ENCODE measurements around the gene TMEM94.
"Not testable (repeated sequence)": the region's sequence is repeated elsewhere in the genome, so short reads cannot be mapped to it uniquely, and the experiment has no call there.

TMEM94 gene

GRCh38 chr17:75456417-75457046 is at the start of gene TMEM94:
Gene TMEM94, plus strand, starts transcription at chr17:75456635. Its CDS starts 15,271 bp downstream, at chr17:75471906.
- peak; percentile 79 for DNase-seq (ENCODE audit: low read depth)

DNA sequence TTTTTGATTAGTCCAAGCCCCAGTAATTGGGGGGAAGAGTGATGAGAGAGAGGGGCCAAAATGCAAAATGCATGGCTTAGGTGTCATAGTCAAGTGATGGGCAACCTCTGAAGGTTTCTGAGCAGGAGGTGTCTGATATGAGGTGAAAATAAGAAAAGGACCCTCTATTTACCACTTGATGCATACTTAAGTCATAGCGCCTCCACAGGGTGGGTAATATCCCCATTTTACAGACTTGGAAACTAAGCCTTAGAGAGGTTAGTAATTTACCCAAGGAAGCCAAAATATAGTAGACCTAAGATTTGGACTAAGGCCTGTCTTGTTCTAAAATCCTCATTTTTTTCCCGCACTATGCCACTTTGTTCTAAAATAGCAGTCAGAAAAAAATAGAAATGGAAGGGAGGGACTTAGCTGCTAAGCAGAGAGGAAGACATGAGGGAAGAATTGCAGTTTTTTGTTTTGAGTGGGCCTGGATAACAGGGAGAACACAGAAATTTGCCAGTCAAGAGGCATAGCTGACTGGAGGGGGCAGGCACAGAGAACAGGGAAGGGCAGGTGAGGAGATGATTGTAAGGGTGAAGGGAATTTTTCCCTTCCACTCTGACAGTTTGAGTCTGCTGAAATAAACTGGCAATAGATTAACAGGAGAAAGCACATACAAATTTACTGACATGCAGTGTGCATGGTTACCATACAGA is 48.6 kb upstream of the TMEM94 start:
- DNase-seq (ENCODE audit: low read depth) = no peak

GRCh38 chr17:75410141-75410540 is 46.3 kb upstream of the TMEM94 start:
- DNase-seq (ENCODE audit: low read depth) = no peak

DNA sequence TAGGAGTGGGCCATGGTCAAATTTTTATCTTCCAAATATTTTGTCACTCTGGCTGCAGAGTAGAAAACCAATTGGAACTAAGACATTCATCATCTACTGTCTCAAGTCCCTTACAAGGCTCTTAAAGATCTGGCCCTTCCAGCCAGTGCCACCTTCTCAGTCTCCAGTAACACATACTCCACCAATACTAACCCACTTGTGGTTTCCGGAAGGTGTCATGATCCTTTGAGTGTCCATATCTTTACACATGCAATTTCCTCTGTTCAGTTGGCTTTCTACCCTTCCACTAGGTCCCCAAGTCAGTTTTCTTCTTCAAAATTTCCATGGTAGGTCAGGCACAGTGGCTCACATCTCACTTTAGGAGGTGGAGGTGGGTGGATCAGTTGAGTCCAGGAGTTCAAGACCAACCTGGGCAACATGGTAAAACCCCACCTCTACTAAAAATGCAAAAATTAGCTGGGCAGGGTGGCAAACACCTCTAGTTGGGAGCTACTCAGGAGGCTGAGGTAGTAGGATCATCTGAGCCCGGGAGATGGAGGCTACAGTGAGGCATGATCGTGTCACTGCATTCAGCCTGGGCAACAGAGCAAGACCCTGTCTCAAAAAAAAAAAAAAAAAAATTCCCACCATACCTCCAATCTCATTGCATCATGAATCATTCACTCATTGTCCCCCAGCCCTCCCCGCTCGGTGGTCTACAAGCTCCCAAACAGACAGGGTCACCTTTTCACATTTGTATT is 44.9 kb upstream of the TMEM94 start:
- no peak for DNase-seq (ENCODE audit: low read depth)

- no peak for DNase-seq (ENCODE audit: low read depth)
These were observed 43.7 kb upstream of the TMEM94 start for GRCh38 chr17:75412455-75413317.

- no peak for DNase-seq (ENCODE audit: low read depth)
These were observed 41.9 kb upstream of the TMEM94 start for GRCh38 chr17:75414488-75414887.

GRCh38 chr17:75416006-75416405 is 40.4 kb upstream of the TMEM94 start:
- DNase-seq (ENCODE audit: low read depth) = no peak

- no peak for DNase-seq (ENCODE audit: low read depth)
These were observed 39.3 kb upstream of the TMEM94 start for GRCh38 chr17:75417054-75417580.

DNA sequence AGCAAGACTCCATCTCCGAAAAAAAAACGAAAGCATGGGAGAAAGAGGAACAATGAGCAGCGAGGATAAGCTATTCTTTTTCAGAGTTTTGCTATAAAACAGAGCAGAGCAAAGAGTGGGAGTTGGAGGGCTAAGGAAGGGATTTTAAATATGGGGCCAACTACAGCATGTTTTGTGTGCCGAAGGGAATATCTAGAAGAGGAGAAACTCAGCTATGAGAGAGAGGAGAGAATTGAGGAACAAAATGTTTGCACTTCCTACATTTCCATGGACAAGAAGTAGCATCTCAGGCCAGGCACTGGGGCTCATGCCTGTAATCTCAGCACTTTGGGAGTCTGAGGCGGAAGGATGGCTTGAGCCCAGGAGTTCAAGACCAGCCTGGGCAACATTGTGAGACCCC is 37.9 kb upstream of the TMEM94 start:
- no peak for DNase-seq (ENCODE audit: low read depth)

DNA sequence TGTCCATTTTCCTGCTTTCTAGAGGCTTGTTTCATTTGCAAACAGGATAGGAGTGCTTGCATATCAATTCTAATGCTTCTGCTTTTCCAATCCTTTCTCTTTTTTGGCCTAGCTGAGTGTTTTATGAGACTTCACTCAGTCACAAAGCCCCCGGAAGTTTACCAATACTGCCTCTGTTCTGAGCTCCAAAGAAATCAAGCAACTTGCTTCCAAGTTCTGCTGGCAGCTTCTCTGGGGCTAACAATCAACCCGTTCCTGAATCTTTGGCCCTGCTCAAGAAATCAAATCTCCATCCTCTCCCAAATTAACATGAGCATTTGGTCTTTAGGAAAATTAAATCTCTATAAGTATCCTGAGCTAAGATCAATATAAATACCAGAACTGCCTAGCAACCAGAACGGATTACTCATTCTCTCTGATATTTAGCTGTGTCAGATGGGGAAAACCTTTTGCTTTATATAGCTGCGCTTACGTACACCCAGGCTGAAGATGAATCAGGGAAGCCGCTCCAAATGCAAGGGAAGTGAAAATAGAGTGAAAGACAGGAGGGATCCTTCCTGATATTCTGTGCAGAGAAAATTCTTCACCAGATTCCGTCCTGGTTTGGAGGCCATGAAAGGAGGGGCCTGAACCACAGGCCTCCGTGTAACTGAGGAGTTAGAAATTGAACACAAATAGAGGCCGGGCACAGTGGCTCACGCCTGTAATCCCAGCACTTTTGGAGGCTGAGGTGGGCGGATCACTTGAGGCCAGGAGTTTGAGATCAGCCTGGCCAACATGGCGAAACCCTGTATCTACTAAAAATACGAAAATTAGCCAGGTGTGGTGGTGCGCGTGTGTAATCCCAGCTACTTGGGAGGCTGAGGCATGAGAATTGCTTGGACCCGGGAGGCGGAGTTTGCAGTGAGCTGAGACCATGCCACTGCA is 27.6 kb upstream of the TMEM94 start:
- no peak for DNase-seq (ENCODE audit: low read depth)

DNA sequence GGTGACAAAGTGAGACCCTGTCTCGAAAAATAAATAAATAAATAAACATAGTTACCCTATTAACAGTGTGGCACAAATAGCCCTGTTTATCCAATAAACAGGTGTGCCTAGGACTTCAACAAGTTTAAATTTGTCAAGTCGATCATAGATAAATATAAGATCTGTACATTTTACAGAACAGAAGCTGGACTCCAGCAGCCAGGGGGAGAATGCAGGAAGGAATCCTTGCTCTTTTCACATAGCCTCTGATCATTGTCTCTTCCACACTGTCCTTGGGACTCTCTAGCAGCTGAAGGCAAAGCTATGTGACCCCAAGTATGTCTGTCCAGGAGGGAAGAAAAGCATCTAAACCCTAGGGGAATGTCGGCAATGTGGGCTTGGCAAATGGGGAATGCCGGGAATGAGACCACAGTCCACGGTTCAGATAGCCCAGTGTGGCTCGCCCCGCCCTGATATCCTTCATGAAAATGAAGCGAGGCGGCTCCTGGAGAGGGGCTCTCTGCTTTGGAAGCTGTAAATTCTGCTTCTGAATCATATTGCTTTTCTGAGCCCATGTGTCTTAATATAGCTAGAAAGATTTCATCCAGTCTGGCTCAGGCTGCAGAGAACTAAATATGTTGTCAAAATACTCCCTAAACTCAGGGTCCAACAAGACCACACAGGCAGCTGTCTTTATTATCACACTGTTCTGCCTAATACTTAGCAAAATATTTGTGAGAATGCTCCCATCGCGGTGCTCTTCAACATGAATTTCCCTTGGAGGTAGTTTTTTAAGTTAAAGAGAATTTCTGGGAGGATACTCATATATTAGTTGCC is 26.1 kb upstream of the TMEM94 start:
- no peak for DNase-seq (ENCODE audit: low read depth)

- DNase-seq (ENCODE audit: low read depth) = no peak
These were observed 23.1 kb upstream of the TMEM94 start for GRCh38 chr17:75433218-75433783.

GRCh38 chr17:75434433-75434832 is 22.0 kb upstream of the TMEM94 start:
- not testable (repeated sequence) for DNase-seq (ENCODE audit: low read depth)

DNA sequence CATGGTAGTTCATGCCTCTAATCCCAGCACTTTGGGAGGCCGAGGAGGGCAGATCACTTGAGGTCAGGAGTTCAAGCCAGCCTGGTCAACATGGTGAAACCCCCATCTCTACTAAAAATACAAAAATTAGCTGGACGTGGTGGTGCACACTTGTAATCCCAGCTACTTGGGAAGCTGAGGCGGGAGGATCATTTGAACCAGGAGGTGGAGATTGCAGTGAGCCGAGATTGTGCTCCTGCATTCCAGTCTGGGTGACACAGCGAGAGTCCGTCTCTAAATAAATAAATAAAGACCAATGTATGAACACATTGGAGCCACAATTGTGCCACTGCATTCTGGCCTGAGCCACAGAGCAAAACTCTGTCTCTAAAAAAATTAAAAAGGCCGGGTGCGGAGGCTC is 19.0 kb upstream of the TMEM94 start:
- DNase-seq (ENCODE audit: low read depth) = not testable (repeated sequence)

DNA sequence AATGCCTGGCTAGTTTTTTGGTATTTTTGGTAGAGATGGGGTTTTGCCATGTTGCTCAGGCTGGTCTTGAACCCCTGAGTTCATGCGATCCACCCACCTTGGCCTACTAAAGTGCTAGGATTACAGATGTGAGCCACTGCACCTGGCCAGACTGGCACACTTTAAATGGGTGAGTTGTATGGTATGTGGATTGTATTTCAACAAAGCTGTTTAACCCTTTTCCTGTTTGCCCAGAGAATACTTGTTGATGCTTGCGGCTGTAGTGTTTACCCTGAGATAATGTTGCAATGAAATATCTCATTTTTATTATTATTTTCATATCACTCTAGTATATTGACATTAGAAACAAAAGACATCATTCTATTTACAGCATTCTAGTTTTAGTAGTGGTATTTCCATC is 17.1 kb upstream of the TMEM94 start:
- no peak for DNase-seq (ENCODE audit: low read depth)

- no peak for DNase-seq (ENCODE audit: low read depth)
These were observed 15.5 kb upstream of the TMEM94 start for GRCh38 chr17:75440738-75441448.

GRCh38 chr17:75442168-75443103 is 14.0 kb upstream of the TMEM94 start:
- DNase-seq (ENCODE audit: low read depth) = no peak

DNA sequence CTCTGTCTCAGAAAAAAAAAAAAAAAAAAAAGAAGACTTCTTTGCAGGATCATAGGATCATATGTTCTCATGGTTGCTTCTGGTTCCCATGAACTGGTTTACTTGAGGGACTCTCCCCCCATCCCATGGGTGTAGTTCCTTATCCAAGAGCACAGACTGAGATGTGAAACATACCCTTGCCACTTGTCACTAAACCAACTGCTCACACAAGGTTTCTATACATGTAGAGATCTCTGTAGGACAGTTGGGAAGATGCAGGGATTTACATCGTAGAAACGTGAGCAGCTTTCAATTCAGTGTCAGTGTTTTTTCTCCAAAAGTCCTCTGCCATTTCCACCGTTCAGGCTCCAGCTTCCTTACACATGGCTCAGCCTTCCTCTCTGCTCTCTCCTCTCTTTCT is 11.1 kb upstream of the TMEM94 start:
- no peak for DNase-seq (ENCODE audit: low read depth)

Data from HS-27A (cell line).